ENCODE data around the gene GPR143. TPM values are rescaled to one million over a fixed set of nuclear protein-coding genes. Genes with fewer than 3 reads are reported as not detected.

Gene GPR143
- total RNA-seq, 2 donors from 2014 or later: 11.7 to 13.5 TPM

GRCh38 chrX:9785944-9786797 is 20.5 kb upstream of the GPR143 start, which contains the start of gene SHROOM2:
Gene SHROOM2 (plus strand): TSS chrX:9786429. CDS start chrX:9786546, 117 bp downstream.
- peak within 1 kb of the TSS; percentile 85 for H3K4me3 ChIP-seq (ENCODE audit: low read length)

DNA sequence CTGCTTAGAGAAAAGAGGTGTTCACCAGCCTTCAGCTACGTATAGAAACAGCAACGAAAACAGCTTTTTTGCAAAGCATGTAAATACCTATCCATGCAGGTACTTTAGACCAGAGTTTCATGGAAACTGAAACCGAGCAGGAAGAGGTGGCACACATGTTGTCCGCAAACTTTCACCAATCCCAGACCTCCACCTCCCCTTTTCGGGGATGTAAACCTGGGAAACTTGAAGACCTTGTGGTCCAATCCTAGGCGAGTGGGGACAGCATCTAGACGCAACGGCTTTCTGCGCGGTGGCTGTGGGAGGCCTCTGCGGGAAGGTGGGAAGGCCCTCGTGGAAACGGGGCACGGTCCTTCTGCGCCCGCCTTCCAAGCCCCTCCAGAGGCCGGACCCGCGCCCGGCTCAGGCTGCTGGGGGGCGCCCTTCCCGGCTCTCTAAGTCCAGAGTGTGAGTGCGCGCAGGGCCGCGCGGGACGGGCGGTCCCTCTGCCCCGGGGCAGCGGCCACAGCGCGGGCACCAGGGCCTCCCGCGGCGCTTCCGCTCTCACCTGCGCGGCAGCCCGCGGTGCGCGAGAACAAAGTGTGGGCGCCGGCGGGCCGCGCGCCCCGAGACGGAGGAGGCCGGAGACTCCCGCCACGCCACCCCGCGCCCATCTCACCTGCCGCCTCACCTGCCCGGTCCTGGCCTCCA is 19.8 kb upstream of the GPR143 start:
- Histone ChIP-seq H3K36me3 (ENCODE audit: control insufficient read depth, insufficient read depth, low read length) (no peaks in the 10 kb centered on the region), H3K27ac (ENCODE audit: low read depth, low read length) (no peak overlapping the region), H3K9me3 (ENCODE audit: control insufficient read depth, low read length) (no peaks in the 10 kb centered on the region), H3K27me3 (ENCODE audit: control insufficient read depth, insufficient read depth, low read length, poor library complexity, severe bottlenecking) (no peaks in the 10 kb centered on the region), H3K4me1 (ENCODE audit: control insufficient read depth, insufficient read depth, low read length) (peaks cover 3% of the 10 kb centered on the region), H3K4me3 (ENCODE audit: low read length) (peak overlapping the region; percentile 69), H3K9ac (ENCODE audit: extremely low read depth, low read length, poor library complexity, severe bottlenecking) (peak overlapping the region; percentile 6)
- 7 to 84% methylated on average over 4 to 49 of the region's 58 CpGs for WGBS, 2 experiments (ENCODE audit: insufficient coverage in 1 of 2, insufficient read length in 1 of 2)
- H3K4me3 Mint-ChIP-seq: peak overlapping the region; percentile 55
- TF ChIP-seq, protein P1, sequence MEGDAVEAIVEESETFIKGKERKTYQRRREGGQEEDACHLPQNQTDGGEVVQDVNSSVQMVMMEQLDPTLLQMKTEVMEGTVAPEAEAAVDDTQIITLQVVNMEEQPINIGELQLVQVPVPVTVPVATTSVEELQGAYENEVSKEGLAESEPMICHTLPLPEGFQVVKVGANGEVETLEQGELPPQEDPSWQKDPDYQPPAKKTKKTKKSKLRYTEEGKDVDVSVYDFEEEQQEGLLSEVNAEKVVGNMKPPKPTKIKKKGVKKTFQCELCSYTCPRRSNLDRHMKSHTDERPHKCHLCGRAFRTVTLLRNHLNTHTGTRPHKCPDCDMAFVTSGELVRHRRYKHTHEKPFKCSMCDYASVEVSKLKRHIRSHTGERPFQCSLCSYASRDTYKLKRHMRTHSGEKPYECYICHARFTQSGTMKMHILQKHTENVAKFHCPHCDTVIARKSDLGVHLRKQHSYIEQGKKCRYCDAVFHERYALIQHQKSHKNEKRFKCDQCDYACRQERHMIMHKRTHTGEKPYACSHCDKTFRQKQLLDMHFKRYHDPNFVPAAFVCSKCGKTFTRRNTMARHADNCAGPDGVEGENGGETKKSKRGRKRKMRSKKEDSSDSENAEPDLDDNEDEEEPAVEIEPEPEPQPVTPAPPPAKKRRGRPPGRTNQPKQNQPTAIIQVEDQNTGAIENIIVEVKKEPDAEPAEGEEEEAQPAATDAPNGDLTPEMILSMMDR (conservative IDR thresholded peaks at IDR 0.05): peak; percentile 40
- no peaks in the 10 kb centered on the region for H3K36me3 Mint-ChIP-seq (ENCODE audit: low read depth)
- H3K4me1 Mint-ChIP-seq: peaks cover 26% of the 10 kb centered on the region
- no peaks in the 10 kb centered on the region for H3K27me3 Mint-ChIP-seq (ENCODE audit: insufficient read depth)
- H3K9me3 Mint-ChIP-seq: peaks cover 64% of the 10 kb centered on the region
- no peak for DNase-seq
- no peak overlapping the region for H3K27ac Mint-ChIP-seq

More at GRCh38 chrX:9785944-9786797, 20.5 kb upstream of the GPR143 start, which contains the start of gene SHROOM2:
- peaks cover 64% of the 10 kb centered on the region for H3K9me3 Mint-ChIP-seq
- no peaks in the 10 kb centered on the region for H3K36me3 ChIP-seq (ENCODE audit: control insufficient read depth, insufficient read depth, low read length)
- H3K9ac ChIP-seq (ENCODE audit: extremely low read depth, low read length, poor library complexity, severe bottlenecking): peak within 1 kb of the TSS; percentile 45
- H3K4me3 Mint-ChIP-seq: peak within 1 kb of the TSS; percentile 78
- no peak within 1 kb of the TSS for H3K27ac ChIP-seq (ENCODE audit: low read depth, low read length)
- H3K27me3 ChIP-seq (ENCODE audit: control insufficient read depth, insufficient read depth, low read length, poor library complexity, severe bottlenecking): no peaks in the 10 kb centered on the region
- peaks cover 3% of the 10 kb centered on the region for H3K4me1 ChIP-seq (ENCODE audit: control insufficient read depth, insufficient read depth, low read length)
- H3K9me3 ChIP-seq (ENCODE audit: control insufficient read depth, low read length): no peaks in the 10 kb centered on the region
- H3K27ac Mint-ChIP-seq: peak within 1 kb of the TSS; percentile 75
- 0% methylated on average over 115 of the region's 132 CpGs; no CpG with 5 or more reads in 1 of the 2 experiments for WGBS, 2 experiments (ENCODE audit: insufficient coverage in 1 of 2, insufficient read length in 1 of 2)
- peak; percentile 73 for DNase-seq
- H3K4me1 Mint-ChIP-seq: peaks cover 31% of the 10 kb centered on the region
- H3K27me3 Mint-ChIP-seq (ENCODE audit: insufficient read depth): no peaks in the 10 kb centered on the region
- TF ChIP-seq, protein P1 (conservative IDR thresholded peaks at IDR 0.05): no peak
- no peaks in the 10 kb centered on the region for H3K36me3 Mint-ChIP-seq (ENCODE audit: low read depth)

GRCh38 chrX:9784332-9784731 is 18.7 kb upstream of the GPR143 start:
- Mint-ChIP-seq H3K27ac (no peak overlapping the region), H3K9me3 (peaks cover 66% of the 10 kb centered on the region), H3K27me3 (ENCODE audit: insufficient read depth) (no peaks in the 10 kb centered on the region), H3K4me3 (no peak overlapping the region), H3K36me3 (ENCODE audit: low read depth) (no peaks in the 10 kb centered on the region), H3K4me1 (peaks cover 17% of the 10 kb centered on the region)
- no peaks in the 10 kb centered on the region for H3K36me3 ChIP-seq (ENCODE audit: control insufficient read depth, insufficient read depth, low read length)
- DNase-seq: no peak
- H3K9me3 ChIP-seq (ENCODE audit: control insufficient read depth, low read length): no peaks in the 10 kb centered on the region
- H3K27me3 ChIP-seq (ENCODE audit: control insufficient read depth, insufficient read depth, low read length, poor library complexity, severe bottlenecking): no peaks in the 10 kb centered on the region
- no peak overlapping the region for H3K27ac ChIP-seq (ENCODE audit: low read depth, low read length)
- peaks cover 3% of the 10 kb centered on the region for H3K4me1 ChIP-seq (ENCODE audit: control insufficient read depth, insufficient read depth, low read length)
- no peak overlapping the region for H3K9ac ChIP-seq (ENCODE audit: extremely low read depth, low read length, poor library complexity, severe bottlenecking)
- TF ChIP-seq, protein P1 (conservative IDR thresholded peaks at IDR 0.05): no peak
- no peak overlapping the region for H3K4me3 ChIP-seq (ENCODE audit: low read length)
- WGBS, 2 experiments (ENCODE audit: insufficient coverage in 1 of 2, insufficient read length in 1 of 2): 90 to 97% methylated on average over 2 to 7 of the region's 8 CpGs

Measured in endodermal cell (in vitro differentiated cells).